ENCODE results near the gene GALNS. TPM values are rescaled to one million over a fixed set of nuclear protein-coding genes. Genes with fewer than 3 reads are reported as not detected.
A peak's percentile ranks its signal among the peaks of the same experiment; 100 is the strongest.

Gene GALNS
- total and polyA plus RNA-seq, 4 donors, result 6.8 to 20.6 (median 10.8) TPM

GRCh38 chr16:88781140-88782077, 75.3 kb downstream of the GALNS start:
- WGBS, result 78% methylated on average over 28 of the region's 28 CpGs
- TF ChIP-seq SP1 (IDR thresholded peaks at IDR 0.05) (no peak), JUND (IDR thresholded peaks at IDR 0.05) (no peak), YY1 (IDR thresholded peaks at IDR 0.05) (no peak), FOXA2 (IDR thresholded peaks at IDR 0.05) (no peak), HNF4G (IDR thresholded peaks at IDR 0.05) (no peak), HNF4A (conservative IDR thresholded peaks at IDR 0.05) (no peak), RXRA (IDR thresholded peaks at IDR 0.05) (no peak), TAF1 (conservative IDR thresholded peaks at IDR 0.05) (no peak), RAD21 (IDR thresholded peaks at IDR 0.05) (no peak), ATF3 (IDR thresholded peaks at IDR 0.05) (no peak), REST (IDR thresholded peaks at IDR 0.05) (no peak), NR2F2 (IDR thresholded peaks at IDR 0.05) (no peak)
- TF ChIP-seq, protein P1, sequence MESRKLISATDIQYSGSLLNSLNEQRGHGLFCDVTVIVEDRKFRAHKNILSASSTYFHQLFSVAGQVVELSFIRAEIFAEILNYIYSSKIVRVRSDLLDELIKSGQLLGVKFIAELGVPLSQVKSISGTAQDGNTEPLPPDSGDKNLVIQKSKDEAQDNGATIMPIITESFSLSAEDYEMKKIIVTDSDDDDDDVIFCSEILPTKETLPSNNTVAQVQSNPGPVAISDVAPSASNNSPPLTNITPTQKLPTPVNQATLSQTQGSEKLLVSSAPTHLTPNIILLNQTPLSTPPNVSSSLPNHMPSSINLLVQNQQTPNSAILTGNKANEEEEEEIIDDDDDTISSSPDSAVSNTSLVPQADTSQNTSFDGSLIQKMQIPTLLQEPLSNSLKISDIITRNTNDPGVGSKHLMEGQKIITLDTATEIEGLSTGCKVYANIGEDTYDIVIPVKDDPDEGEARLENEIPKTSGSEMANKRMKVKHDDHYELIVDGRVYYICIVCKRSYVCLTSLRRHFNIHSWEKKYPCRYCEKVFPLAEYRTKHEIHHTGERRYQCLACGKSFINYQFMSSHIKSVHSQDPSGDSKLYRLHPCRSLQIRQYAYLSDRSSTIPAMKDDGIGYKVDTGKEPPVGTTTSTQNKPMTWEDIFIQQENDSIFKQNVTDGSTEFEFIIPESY (IDR thresholded peaks at IDR 0.05), result no peak
- TF ChIP-seq, protein P2, sequence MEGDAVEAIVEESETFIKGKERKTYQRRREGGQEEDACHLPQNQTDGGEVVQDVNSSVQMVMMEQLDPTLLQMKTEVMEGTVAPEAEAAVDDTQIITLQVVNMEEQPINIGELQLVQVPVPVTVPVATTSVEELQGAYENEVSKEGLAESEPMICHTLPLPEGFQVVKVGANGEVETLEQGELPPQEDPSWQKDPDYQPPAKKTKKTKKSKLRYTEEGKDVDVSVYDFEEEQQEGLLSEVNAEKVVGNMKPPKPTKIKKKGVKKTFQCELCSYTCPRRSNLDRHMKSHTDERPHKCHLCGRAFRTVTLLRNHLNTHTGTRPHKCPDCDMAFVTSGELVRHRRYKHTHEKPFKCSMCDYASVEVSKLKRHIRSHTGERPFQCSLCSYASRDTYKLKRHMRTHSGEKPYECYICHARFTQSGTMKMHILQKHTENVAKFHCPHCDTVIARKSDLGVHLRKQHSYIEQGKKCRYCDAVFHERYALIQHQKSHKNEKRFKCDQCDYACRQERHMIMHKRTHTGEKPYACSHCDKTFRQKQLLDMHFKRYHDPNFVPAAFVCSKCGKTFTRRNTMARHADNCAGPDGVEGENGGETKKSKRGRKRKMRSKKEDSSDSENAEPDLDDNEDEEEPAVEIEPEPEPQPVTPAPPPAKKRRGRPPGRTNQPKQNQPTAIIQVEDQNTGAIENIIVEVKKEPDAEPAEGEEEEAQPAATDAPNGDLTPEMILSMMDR (IDR thresholded peaks at IDR 0.05; ENCODE audit: low read depth, low read length, missing input control), result no peak
- TF ChIP-seq, protein P3, sequence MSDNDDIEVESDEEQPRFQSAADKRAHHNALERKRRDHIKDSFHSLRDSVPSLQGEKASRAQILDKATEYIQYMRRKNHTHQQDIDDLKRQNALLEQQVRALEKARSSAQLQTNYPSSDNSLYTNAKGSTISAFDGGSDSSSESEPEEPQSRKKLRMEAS (IDR thresholded peaks at IDR 0.05), result no peak
- Histone ChIP-seq H3K9ac (ENCODE audit: low read depth in 1 of 2, low read length in 2 of 2) (no peak overlapping the region), H3K4me3 (ENCODE audit: low read depth in 1 of 3, low read length in 3 of 3) (no peak overlapping the region), H3K4me1 (ENCODE audit: control insufficient read depth in 4 of 4, insufficient read depth in 4 of 4, low read length in 3 of 4) (peaks cover 17 to 56% (median 34%) of the 10 kb centered on the region in 4 donors), H3K36me3 (ENCODE audit: control insufficient read depth in 4 of 4, insufficient read depth in 3 of 4, low read depth in 1 of 4, low read length in 3 of 4) (no peaks in the 10 kb centered on the region), H3K9me3 (ENCODE audit: control insufficient read depth in 4 of 4, low read length in 3 of 4) (no peaks in the 10 kb centered on the region), H3K27me3 (ENCODE audit: control insufficient read depth in 4 of 4, insufficient read depth in 4 of 4, low read length in 3 of 4) (no peaks in the 10 kb centered on the region), H3K27ac (ENCODE audit: low read depth in 1 of 2, low read length in 2 of 2) (peak overlapping the region in 1 of 2 donors; percentile 38)
- DNase-seq (ENCODE audit: low spot score), result no peak
